Measurements from ENCODE around the gene MORN3. TPM values are rescaled to one million over a fixed set of nuclear protein-coding genes. Genes with fewer than 3 reads are reported as not detected.

The MORN3 gene
- total RNA-seq, 2 experiments from 2014 or later: 0.13 to 0.32 TPM

GRCh38 chr12:121611306-121611705 lies 58.1 kb downstream of the MORN3 start:
- no peaks in the 10 kb centered on the region for H3K9me2 ChIP-seq (ENCODE audit: insufficient read depth, low read length)
- H4K20me1 ChIP-seq (ENCODE audit: insufficient read depth, low read length): no peaks in the 10 kb centered on the region
- H3K36me3 ChIP-seq (ENCODE audit: insufficient read depth, low read length): no peaks in the 10 kb centered on the region
- 0 out of 2 replicates have a peak overlapping the region, but pooled peaks have one; percentile 37 for H2AFZ ChIP-seq (ENCODE audit: low read length)
- H3K4me2 ChIP-seq (ENCODE audit: low read length): no peak overlapping the region
- ChIA-PET CTCF (ENCODE audit: unreplicated experiment) (no interaction called here), POLR2A (no interaction called here)
- DNase-seq (ENCODE audit: low spot score): peak; percentile 48
- H3K4me1 ChIP-seq (ENCODE audit: insufficient read depth, low read length, poor library complexity, severe bottlenecking): peaks cover 5% of the 10 kb centered on the region
- intact Hi-C loops (cut with micrococcal nuclease; ENCODE audit: unreplicated experiment): no loop called here
- H3K27ac ChIP-seq (ENCODE audit: low read depth, low read length, poor library complexity, severe bottlenecking): no peak overlapping the region
- no peak overlapping the region for H3K4me3 ChIP-seq (ENCODE audit: low read depth, low read length, poor library complexity, severe bottlenecking)
- TF ChIP-seq, protein P1, sequence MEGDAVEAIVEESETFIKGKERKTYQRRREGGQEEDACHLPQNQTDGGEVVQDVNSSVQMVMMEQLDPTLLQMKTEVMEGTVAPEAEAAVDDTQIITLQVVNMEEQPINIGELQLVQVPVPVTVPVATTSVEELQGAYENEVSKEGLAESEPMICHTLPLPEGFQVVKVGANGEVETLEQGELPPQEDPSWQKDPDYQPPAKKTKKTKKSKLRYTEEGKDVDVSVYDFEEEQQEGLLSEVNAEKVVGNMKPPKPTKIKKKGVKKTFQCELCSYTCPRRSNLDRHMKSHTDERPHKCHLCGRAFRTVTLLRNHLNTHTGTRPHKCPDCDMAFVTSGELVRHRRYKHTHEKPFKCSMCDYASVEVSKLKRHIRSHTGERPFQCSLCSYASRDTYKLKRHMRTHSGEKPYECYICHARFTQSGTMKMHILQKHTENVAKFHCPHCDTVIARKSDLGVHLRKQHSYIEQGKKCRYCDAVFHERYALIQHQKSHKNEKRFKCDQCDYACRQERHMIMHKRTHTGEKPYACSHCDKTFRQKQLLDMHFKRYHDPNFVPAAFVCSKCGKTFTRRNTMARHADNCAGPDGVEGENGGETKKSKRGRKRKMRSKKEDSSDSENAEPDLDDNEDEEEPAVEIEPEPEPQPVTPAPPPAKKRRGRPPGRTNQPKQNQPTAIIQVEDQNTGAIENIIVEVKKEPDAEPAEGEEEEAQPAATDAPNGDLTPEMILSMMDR (conservative IDR thresholded peaks at IDR 0.05; ENCODE audit: low read length): no peak
- no peak for TF ChIP-seq EZH2phosphoT487 (IDR thresholded peaks at IDR 0.05; ENCODE audit: borderline replicate concordance, low read depth, low read length)
- BruUV-seq (replicated peaks): no TSS peak
- H3K9me3 ChIP-seq (ENCODE audit: low read length): no peaks in the 10 kb centered on the region
- H3K79me2 ChIP-seq (ENCODE audit: insufficient read depth, low read depth, low read length): no peaks in the 10 kb centered on the region

DNA sequence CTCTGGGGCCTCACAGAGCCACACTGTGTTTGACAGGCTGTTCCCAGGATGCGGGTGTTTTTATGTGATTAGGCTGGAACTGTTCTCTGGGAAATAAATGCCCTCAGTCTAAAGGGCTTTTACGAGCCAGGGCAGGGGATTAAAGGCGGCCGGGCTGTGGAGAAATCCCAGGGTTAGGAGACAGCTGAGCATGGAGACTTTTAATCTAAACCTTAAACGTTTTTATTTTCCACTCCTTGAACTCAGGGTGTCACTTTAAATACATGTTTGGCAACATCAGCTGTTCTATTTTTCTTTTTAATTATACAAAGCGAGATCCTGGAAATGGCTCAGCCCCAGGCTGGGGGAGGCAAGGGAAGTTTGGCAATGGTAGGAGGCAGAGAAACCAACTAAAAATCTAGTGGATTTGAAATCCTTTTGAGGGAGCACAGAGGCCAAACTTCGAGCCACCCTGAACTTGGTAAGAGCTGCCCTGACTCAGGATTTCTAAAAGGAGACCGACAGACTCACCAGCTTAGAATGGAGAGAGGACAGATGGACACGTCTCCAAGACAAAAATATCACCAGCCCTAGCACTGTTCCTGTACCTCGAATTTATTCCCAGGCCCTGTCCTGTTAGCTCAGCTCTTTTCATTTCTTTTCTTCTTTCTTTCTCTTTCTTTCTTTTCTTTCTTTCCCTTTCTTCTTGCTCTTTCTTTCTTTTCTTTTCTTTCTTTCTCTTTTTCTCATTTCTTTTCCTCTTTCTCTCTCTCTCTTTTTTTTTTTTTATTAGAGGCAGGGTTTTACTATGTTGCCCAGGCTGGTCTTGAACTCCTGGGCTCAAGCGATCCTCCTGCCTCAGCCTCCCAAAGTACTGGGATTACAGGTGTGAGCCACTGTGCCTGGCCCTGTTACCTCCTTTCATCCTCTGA lies 59.0 kb downstream of the MORN3 start:
- H4K20me1 ChIP-seq (ENCODE audit: insufficient read depth, low read length): no peaks in the 10 kb centered on the region
- TF ChIP-seq EZH2phosphoT487 (IDR thresholded peaks at IDR 0.05; ENCODE audit: borderline replicate concordance, low read depth, low read length): no peak
- TF ChIP-seq, protein P1 (conservative IDR thresholded peaks at IDR 0.05; ENCODE audit: low read length): no peak
- CTCF ChIA-PET (ENCODE audit: unreplicated experiment): no interaction called here
- no peak overlapping the region for H3K4me2 ChIP-seq (ENCODE audit: low read length)
- POLR2A ChIA-PET: no interaction called here
- no peak overlapping the region for H3K4me3 ChIP-seq (ENCODE audit: low read depth, low read length, poor library complexity, severe bottlenecking)
- intact Hi-C loops (cut with micrococcal nuclease; ENCODE audit: unreplicated experiment): no loop called here
- no peaks in the 10 kb centered on the region for H3K36me3 ChIP-seq (ENCODE audit: insufficient read depth, low read length)
- no TSS peak for BruUV-seq (replicated peaks)
- H3K27ac ChIP-seq (ENCODE audit: low read depth, low read length, poor library complexity, severe bottlenecking): no peak overlapping the region
- no peak for DNase-seq (ENCODE audit: low spot score)
- no peaks in the 10 kb centered on the region for H3K9me2 ChIP-seq (ENCODE audit: insufficient read depth, low read length)
- H3K4me1 ChIP-seq (ENCODE audit: insufficient read depth, low read length, poor library complexity, severe bottlenecking): peaks cover 5% of the 10 kb centered on the region
- H3K79me2 ChIP-seq (ENCODE audit: insufficient read depth, low read depth, low read length): no peaks in the 10 kb centered on the region
- 0 out of 2 replicates have a peak overlapping the region, but pooled peaks have one; percentile 37 for H2AFZ ChIP-seq (ENCODE audit: low read length)
- no peaks in the 10 kb centered on the region for H3K9me3 ChIP-seq (ENCODE audit: low read length)

- no TSS peak for BruUV-seq (replicated peaks)
- DNase-seq (ENCODE audit: low spot score): no peak
- H3K4me1 ChIP-seq (ENCODE audit: insufficient read depth, low read length, poor library complexity, severe bottlenecking): no peaks in the 10 kb centered on the region
- H2AFZ ChIP-seq (ENCODE audit: low read length): no peak overlapping the region
- CTCF ChIA-PET (ENCODE audit: unreplicated experiment): no interaction called here
- POLR2A ChIA-PET: no interaction called here
- no peak overlapping the region for H3K4me2 ChIP-seq (ENCODE audit: low read length)
- H3K27ac ChIP-seq (ENCODE audit: low read depth, low read length, poor library complexity, severe bottlenecking): no peak overlapping the region
- H3K36me3 ChIP-seq (ENCODE audit: insufficient read depth, low read length): no peaks in the 10 kb centered on the region
- TF ChIP-seq, protein P1 (conservative IDR thresholded peaks at IDR 0.05; ENCODE audit: low read length): no peak
- TF ChIP-seq EZH2phosphoT487 (IDR thresholded peaks at IDR 0.05; ENCODE audit: borderline replicate concordance, low read depth, low read length): no peak
- no peaks in the 10 kb centered on the region for H4K20me1 ChIP-seq (ENCODE audit: insufficient read depth, low read length)
- H3K9me3 ChIP-seq (ENCODE audit: low read length): no peaks in the 10 kb centered on the region
- H3K4me3 ChIP-seq (ENCODE audit: low read depth, low read length, poor library complexity, severe bottlenecking): no peak overlapping the region
- intact Hi-C loops (cut with micrococcal nuclease; ENCODE audit: unreplicated experiment): no loop called here
- no peaks in the 10 kb centered on the region for H3K9me2 ChIP-seq (ENCODE audit: insufficient read depth, low read length)
- H3K79me2 ChIP-seq (ENCODE audit: insufficient read depth, low read depth, low read length): no peaks in the 10 kb centered on the region
Observed at GRCh38 chr12:121608301-121608700, 61.2 kb downstream of the MORN3 start.
